ENCODE measurements around the gene BIN1. TPM values are rescaled to one million over a fixed set of nuclear protein-coding genes. Genes with fewer than 3 reads are reported as not detected.

BIN1 gene
- total and polyA plus RNA-seq, 4 donors = 103 to 220 (median 163) TPM

DNA sequence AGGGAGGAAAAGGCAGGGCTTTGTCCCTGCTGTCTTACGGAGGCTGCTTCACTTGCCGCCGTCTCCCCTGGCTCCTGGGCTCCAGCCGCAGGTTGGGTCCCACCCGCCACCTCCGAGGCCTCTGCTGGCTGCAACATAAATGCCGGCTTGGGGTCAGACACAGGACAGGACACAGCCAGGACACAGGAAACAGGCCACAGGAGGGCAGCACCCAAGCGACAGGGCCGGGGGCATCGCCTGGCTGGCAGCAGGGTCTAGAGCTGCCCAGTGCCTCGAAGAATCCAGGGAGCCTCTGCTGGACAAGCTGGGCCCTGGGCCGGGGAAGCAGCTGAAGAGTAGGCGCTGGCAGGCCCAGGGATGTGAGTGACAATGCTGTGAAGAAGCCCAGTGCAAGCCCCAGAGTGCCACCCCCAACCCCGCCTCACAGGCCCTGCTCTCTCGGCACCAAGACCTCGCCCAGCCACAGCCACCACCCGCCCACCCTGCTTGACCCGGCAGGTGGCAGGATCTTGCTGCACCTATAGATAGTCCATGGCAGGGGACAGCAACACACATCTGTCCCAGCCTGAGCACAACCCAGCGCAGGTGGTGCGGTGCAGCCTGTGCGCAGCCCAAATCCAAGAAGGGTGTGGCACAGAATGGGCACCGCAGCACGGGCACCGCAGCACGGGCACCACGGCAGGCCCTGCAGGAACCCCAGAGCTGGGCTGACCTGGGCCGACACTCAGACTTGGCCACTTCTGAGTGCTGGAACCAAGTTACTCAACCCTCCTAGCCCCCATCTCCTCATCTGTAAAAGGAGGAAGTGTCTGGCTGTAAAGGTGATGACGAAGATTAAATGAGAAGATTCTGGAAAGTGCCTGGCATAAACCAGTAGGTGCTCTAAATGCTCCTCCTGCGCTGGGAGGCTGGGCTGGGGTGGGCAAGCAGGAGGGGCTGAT is 55.6 kb downstream of the BIN1 start:
- no peaks in the 10 kb centered on the region for H3K27me3 ChIP-seq (ENCODE audit: control insufficient read depth, insufficient read depth, low read length)
- H3K9me3 ChIP-seq (ENCODE audit: control insufficient read depth, insufficient read depth, low read length) = no peaks in the 10 kb centered on the region
- 82% methylated on average over 27 of the region's 29 CpGs for WGBS (ENCODE audit: insufficient coverage)
- H3K4me3 ChIP-seq (ENCODE audit: low read depth, low read length) = no peak overlapping the region
- peaks cover 92% of the 10 kb centered on the region for H3K36me3 ChIP-seq (ENCODE audit: control insufficient read depth, insufficient read depth, low read length)
- no peak for DNase-seq (ENCODE audit: low read depth in 4 of 6, low spot score in 6 of 6)
- H3K4me1 ChIP-seq (ENCODE audit: control insufficient read depth, insufficient read depth, low read length) = peaks cover 20% of the 10 kb centered on the region
- no peak overlapping the region for H3K27ac ChIP-seq (ENCODE audit: low read depth, low read length)

DNA sequence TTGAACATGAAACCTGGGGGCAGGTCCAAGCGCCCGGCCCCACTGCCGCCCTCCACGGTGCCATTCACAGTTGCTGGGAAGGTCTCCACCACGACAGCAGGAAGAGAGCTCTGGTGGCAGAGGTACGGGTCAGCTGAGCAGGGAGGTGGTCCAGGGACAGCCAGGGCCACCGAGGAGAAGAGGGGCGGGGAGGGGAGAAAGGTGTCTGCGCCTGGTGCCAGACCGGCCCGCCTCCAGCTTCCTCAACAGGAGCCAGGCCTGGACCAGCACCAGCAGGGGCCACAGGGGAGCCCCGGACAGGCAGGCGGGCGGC is 56.2 kb downstream of the BIN1 start:
- H3K27ac ChIP-seq (ENCODE audit: low read depth, low read length) = no peak overlapping the region
- DNase-seq (ENCODE audit: low read depth in 4 of 6, low spot score in 6 of 6) = no peak

DNA sequence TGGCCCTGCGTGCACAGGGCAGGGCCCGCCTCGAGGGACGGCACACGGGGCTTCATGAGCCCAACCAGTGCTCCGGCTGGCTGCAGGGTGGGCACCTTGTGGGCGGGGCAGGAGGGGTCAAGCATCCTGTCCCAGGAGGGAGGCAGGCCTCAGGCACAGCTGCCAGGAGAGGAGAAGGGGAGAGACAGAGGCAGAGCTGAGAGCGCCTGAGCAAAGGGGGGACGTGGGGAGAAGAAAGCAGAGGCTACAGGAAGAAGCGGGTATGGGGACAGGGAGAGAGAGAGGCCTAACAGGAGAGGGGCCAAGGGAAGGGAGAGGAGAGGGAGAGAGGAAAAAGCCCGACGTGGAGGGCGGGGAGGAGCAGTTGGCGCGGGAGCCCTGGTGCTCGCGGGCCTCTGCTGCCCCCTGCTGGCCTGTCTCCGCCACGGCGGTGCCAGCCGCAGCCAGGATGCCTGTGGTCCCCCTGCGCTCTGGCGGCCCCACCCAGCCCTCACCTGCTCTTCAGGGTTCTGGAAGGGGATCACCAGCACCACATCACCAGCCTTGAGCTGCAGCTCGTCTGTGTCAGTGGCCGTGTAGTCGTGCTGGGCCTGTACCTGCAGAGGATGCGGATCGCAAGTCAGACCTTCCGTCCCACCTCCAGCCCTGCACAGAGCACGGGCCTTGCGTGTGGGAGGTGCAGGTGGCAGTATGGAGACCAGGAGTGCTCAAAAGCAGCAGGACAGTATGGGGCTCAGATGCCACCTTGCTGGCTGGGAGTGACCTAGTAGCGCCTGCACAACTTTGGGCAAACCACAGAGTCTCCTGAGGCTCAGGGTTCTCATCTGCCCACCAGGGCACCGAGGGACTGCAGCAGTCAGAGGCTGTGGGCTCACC is 56.8 kb downstream of the BIN1 start:
- Histone ChIP-seq H3K36me3 (ENCODE audit: control insufficient read depth, insufficient read depth, low read length) (peaks cover 80% of the 10 kb centered on the region), H3K4me3 (ENCODE audit: low read depth, low read length) (no peak overlapping the region), H3K9me3 (ENCODE audit: control insufficient read depth, insufficient read depth, low read length) (no peaks in the 10 kb centered on the region), H3K27me3 (ENCODE audit: control insufficient read depth, insufficient read depth, low read length) (no peaks in the 10 kb centered on the region), H3K27ac (ENCODE audit: low read depth, low read length) (no peak overlapping the region), H3K4me1 (ENCODE audit: control insufficient read depth, insufficient read depth, low read length) (peaks cover 28% of the 10 kb centered on the region)
- 34% methylated on average over 28 of the region's 33 CpGs for WGBS (ENCODE audit: insufficient coverage)
- DNase-seq (ENCODE audit: low read depth in 4 of 6, low spot score in 6 of 6) = peak in 4 of 6 donors; percentile 22 to 81 (median 59)

More for the DNA sequence above, 56.2 kb downstream of the BIN1 start:
- WGBS (ENCODE audit: insufficient coverage) = 92% methylated on average over 11 of the region's 14 CpGs
- H3K36me3 ChIP-seq (ENCODE audit: control insufficient read depth, insufficient read depth, low read length) = peaks cover 86% of the 10 kb centered on the region
- no peak overlapping the region for H3K4me3 ChIP-seq (ENCODE audit: low read depth, low read length)
- H3K27me3 ChIP-seq (ENCODE audit: control insufficient read depth, insufficient read depth, low read length) = no peaks in the 10 kb centered on the region
- H3K9me3 ChIP-seq (ENCODE audit: control insufficient read depth, insufficient read depth, low read length) = no peaks in the 10 kb centered on the region
- H3K4me1 ChIP-seq (ENCODE audit: control insufficient read depth, insufficient read depth, low read length) = peaks cover 25% of the 10 kb centered on the region

DNA sequence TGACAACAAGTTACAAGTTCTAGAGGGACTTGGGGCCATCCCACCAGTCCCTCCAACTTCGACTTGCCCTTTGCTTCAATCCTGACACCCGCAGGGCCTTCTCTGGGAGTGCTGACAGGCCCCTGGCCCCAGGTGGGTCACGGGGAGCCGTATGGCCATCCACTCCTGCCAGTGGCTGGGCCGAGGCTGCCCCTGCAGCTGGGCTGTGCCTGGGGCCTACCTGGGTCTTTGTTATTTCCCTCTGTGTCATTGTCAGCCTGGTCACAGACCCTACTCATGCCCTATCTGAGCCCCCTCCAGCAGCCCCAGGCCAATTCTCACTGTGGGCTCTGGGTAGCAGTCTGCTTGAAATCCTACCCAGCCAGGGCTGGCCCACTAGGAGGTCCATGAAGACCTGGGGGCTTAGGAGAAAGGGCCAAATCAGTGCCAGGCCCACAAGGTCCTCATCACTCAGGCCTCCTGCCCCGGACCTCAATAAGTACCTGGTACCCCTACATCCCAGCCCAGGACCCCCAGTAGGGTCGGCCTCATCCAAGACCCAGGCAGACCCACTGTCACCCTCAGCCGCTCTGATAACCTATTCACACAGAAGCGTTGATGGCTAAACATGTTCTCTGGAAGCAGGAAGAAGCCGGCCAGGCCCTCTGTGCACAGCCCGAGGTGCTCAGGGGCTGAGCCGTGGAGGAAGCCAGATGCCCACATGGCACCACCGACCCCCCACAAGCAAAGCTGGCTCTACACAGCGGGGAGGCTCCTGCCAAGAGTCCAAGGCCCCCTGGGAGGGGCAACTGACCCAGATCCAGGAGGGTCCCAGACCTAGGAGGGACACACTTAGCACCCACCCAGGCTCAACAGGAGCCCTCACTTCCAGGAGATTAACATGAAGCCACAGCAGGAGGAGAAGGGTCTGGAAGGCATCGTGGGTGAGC is 57.7 kb downstream of the BIN1 start:
- Histone ChIP-seq H3K4me3 (ENCODE audit: low read depth, low read length) (no peak overlapping the region), H3K4me1 (ENCODE audit: control insufficient read depth, insufficient read depth, low read length) (peaks cover 30% of the 10 kb centered on the region), H3K36me3 (ENCODE audit: control insufficient read depth, insufficient read depth, low read length) (peaks cover 71% of the 10 kb centered on the region), H3K27ac (ENCODE audit: low read depth, low read length) (no peak overlapping the region), H3K27me3 (ENCODE audit: control insufficient read depth, insufficient read depth, low read length) (no peaks in the 10 kb centered on the region), H3K9me3 (ENCODE audit: control insufficient read depth, insufficient read depth, low read length) (no peaks in the 10 kb centered on the region)
- no peak for DNase-seq (ENCODE audit: low read depth in 4 of 6, low spot score in 6 of 6)
- WGBS (ENCODE audit: insufficient coverage) = 93% methylated on average over 14 of the region's 15 CpGs

DNA sequence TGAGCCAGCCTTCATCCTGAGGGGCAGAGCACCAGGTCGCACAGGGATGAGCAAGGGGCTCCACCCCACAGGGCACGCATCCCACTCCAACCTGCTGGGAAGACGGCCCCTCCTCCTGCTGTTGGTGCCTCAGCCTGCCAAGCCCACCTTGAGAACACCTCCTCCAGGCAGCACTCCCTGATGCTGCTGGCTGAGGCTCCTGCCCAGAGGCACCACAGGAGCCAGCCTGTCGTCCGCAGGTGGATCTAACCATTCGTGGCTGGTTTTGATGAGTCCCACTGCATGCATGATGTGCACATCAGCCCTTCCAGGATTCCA is 58.4 kb downstream of the BIN1 start:
- WGBS (ENCODE audit: insufficient coverage) = 94% methylated on average over 6 of the region's 6 CpGs
- DNase-seq (ENCODE audit: low read depth in 4 of 6, low spot score in 6 of 6) = no peak
- Histone ChIP-seq H3K36me3 (ENCODE audit: control insufficient read depth, insufficient read depth, low read length) (peaks cover 64% of the 10 kb centered on the region), H3K9me3 (ENCODE audit: control insufficient read depth, insufficient read depth, low read length) (no peaks in the 10 kb centered on the region), H3K4me1 (ENCODE audit: control insufficient read depth, insufficient read depth, low read length) (peaks cover 28% of the 10 kb centered on the region), H3K27ac (ENCODE audit: low read depth, low read length) (no peak overlapping the region), H3K27me3 (ENCODE audit: control insufficient read depth, insufficient read depth, low read length) (no peaks in the 10 kb centered on the region), H3K4me3 (ENCODE audit: low read depth, low read length) (no peak overlapping the region)

DNA sequence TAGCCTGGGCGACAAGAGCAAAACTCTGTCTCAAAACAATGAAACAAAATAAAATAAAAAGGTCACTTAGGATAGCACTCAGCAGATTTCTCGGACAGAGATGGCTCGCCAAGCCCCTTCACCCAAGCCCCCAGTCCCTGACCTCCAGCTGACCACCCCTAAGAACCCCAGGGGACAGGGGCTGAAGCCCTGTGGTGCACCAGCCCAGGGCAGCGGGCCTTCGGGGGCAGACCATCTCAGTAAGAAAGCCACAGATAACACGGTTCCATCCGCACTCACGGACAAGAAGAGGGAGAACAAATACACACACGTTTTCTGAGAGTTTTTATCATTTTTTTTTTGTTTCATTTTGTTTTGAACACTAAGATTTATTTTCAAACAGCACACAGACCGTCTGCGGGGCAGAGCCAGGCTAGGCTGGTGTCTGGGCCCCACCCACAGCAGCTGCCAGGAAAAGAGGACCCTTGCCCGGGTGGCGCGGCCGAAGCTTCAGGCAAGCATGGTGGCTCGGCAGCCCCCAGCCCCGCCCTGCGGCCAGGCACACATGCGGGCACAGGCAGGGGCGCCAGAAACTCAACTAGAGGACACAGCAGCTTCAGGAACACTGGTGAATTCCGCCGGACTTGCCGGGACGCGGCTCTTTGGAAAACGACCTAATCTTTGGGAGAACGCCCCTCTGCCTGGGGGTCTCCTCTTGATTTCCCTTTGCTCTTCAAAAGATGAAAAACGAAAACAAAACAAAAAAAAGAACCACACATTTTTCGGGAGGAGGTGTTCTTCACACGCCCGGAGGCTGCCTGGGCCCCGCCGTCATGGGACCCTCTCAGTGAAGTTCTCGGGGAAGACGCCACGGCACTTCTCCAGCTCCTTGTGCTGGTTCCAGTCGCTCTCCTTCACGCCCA is 59.0 kb downstream of the BIN1 start:
- no peaks in the 10 kb centered on the region for H3K9me3 ChIP-seq (ENCODE audit: control insufficient read depth, insufficient read depth, low read length)
- H3K4me3 ChIP-seq (ENCODE audit: low read depth, low read length) = no peak overlapping the region
- no peaks in the 10 kb centered on the region for H3K27me3 ChIP-seq (ENCODE audit: control insufficient read depth, insufficient read depth, low read length)
- peaks cover 58% of the 10 kb centered on the region for H3K36me3 ChIP-seq (ENCODE audit: control insufficient read depth, insufficient read depth, low read length)
- DNase-seq (ENCODE audit: low read depth in 4 of 6, low spot score in 6 of 6) = no peak
- H3K4me1 ChIP-seq (ENCODE audit: control insufficient read depth, insufficient read depth, low read length) = peaks cover 23% of the 10 kb centered on the region
- WGBS (ENCODE audit: insufficient coverage) = 93% methylated on average over 32 of the region's 38 CpGs
- no peak overlapping the region for H3K27ac ChIP-seq (ENCODE audit: low read depth, low read length)

DNA sequence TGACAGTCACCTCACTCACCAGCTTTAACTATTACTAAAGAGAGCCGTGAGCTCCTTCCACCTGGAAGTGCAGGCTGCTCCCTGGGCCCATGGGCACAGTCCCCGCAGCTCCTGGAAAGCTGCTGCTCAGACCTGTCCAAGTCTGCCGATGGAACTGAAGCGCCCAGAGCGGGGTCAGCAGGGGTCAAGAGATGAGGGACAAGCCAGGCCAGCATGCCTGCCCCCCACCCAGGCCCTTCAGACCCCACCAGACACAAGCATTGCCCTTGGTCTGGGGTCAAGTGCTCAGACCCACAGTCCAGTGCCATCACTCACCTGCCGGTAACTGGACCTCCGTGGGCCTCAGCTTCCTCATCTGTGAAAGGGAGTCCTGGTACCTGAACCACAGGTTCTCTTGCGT is 59.9 kb downstream of the BIN1 start:
- no peak for DNase-seq (ENCODE audit: low read depth in 4 of 6, low spot score in 6 of 6)
- Histone ChIP-seq H3K27ac (ENCODE audit: low read depth, low read length) (no peak overlapping the region), H3K27me3 (ENCODE audit: control insufficient read depth, insufficient read depth, low read length) (no peaks in the 10 kb centered on the region), H3K36me3 (ENCODE audit: control insufficient read depth, insufficient read depth, low read length) (peaks cover 49% of the 10 kb centered on the region), H3K4me3 (ENCODE audit: low read depth, low read length) (no peak overlapping the region), H3K4me1 (ENCODE audit: control insufficient read depth, insufficient read depth, low read length) (peaks cover 23% of the 10 kb centered on the region), H3K9me3 (ENCODE audit: control insufficient read depth, insufficient read depth, low read length) (no peaks in the 10 kb centered on the region)
- WGBS (ENCODE audit: insufficient coverage) = 92% methylated on average over 8 of the region's 8 CpGs

DNA sequence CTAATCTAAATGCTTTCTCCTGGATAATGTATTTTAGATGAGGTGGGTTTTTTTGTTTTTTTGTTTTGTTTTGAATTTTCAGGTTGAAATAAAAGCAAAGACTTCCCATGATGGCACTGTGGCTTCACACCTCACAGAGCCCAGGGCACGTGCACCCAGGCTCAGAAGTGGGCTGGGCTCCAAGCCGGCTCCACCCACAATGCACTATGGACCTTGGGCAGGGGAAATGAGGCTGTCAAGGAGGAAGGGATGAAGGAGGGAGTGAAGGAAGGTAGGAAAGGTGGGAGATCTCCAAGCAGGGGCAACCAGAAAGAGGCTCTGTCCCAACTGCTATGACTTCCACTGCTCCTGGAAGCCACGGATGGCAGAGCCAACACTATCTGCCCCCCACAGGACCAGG is 60.4 kb downstream of the BIN1 start:
- Histone ChIP-seq H3K4me3 (ENCODE audit: low read depth, low read length) (no peak overlapping the region), H3K4me1 (ENCODE audit: control insufficient read depth, insufficient read depth, low read length) (peaks cover 27% of the 10 kb centered on the region), H3K27ac (ENCODE audit: low read depth, low read length) (no peak overlapping the region), H3K9me3 (ENCODE audit: control insufficient read depth, insufficient read depth, low read length) (no peaks in the 10 kb centered on the region), H3K27me3 (ENCODE audit: control insufficient read depth, insufficient read depth, low read length) (no peaks in the 10 kb centered on the region), H3K36me3 (ENCODE audit: control insufficient read depth, insufficient read depth, low read length) (peaks cover 44% of the 10 kb centered on the region)
- WGBS (ENCODE audit: insufficient coverage) = 60% methylated on average over 2 of the region's 3 CpGs
- no peak for DNase-seq (ENCODE audit: low read depth in 4 of 6, low spot score in 6 of 6)

Measured in spinal cord (tissue), 10 donors.